ENCODE results near the gene CXCR6. TPM values are rescaled to one million over a fixed set of nuclear protein-coding genes. Genes with fewer than 3 reads are reported as not detected.

CXCR6 gene
- total RNA-seq, 1 donor from 2014 or later = 2.1 TPM

DNA sequence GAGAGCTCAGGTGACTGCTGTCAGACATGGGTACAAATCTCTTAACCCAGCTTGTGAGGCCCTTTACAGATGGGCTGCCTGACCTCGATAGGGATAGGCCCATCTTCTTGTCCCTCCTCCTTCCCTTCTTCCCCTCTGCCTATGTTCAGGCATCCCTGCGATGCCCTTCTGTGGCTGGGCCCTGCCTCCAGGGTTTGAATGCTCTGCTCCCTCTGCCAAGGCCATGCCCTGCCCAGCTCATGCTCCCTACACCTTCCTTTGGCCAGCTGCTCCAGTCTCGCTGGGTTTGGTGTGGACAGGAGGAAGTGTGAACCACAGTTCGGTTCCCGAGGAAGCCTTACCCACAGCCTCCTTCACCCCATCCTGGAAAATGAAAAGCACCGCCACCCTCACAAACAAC lies 48.1 kb downstream of the CXCR6 start:
- peak overlapping the region in 1 of 2 donors; percentile 32 for H3K4me3 ChIP-seq
- no peaks in the 10 kb centered on the region for H3K27me3 ChIP-seq
- H3K9me3 ChIP-seq = no peaks in the 10 kb centered on the region
- H3K36me3 ChIP-seq = no peaks in the 10 kb centered on the region
- no peak for DNase-seq (ENCODE audit: low spot score in 2 of 2)
- H3K4me1 ChIP-seq = peaks cover 48 to 84% of the 10 kb centered on the region in 2 donors
- TF ChIP-seq, protein P1, sequence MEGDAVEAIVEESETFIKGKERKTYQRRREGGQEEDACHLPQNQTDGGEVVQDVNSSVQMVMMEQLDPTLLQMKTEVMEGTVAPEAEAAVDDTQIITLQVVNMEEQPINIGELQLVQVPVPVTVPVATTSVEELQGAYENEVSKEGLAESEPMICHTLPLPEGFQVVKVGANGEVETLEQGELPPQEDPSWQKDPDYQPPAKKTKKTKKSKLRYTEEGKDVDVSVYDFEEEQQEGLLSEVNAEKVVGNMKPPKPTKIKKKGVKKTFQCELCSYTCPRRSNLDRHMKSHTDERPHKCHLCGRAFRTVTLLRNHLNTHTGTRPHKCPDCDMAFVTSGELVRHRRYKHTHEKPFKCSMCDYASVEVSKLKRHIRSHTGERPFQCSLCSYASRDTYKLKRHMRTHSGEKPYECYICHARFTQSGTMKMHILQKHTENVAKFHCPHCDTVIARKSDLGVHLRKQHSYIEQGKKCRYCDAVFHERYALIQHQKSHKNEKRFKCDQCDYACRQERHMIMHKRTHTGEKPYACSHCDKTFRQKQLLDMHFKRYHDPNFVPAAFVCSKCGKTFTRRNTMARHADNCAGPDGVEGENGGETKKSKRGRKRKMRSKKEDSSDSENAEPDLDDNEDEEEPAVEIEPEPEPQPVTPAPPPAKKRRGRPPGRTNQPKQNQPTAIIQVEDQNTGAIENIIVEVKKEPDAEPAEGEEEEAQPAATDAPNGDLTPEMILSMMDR (IDR thresholded peaks at IDR 0.05) = no peak
- intact Hi-C loops (cut with DNase I) = loop anchor here (10.0 kb wide), 2 partner anchors 307 to 397 kb away; partner anchors contain the start of genes LIMD1 and SACM1L
- H3K27ac ChIP-seq = peak overlapping the region; percentile 94 to 99

DNA sequence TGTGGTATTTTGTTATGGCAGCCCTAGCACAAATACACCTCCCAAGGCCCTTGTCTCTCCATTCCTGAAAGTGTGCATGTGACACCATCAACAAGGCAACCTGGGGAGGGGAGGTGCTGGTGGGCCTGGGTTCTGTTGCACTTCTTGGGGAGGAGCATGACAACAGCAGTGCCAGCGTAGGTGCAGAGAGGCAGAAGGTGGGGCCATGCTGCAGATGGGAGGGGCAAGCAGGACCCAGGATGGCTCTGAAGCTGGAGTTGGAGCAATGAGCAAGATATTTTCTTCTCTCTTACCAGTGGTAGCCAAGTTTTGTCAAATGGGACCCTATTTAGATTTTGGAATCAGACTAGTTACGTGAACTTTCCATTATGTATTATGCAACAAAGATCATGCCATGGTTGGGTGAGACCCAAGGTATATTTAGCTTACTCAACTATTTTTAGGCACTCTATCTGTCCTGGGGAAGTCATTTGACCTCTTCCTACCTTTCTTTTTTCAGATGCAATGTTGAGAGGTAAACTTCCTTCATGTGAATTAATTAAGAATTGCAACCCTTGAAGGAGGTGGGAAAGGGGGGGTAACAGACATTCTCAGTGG lies 49.0 kb downstream of the CXCR6 start:
- Histone ChIP-seq H3K4me3 (peak overlapping the region; percentile 15 to 32), H3K4me1 (peaks cover 40 to 77% of the 10 kb centered on the region in 2 donors), H3K27me3 (no peaks in the 10 kb centered on the region), H3K27ac (peak overlapping the region; percentile 94 to 99), H3K9me3 (no peaks in the 10 kb centered on the region), H3K36me3 (no peaks in the 10 kb centered on the region)
- TF ChIP-seq, protein P1 (IDR thresholded peaks at IDR 0.05) = no peak
- intact Hi-C loops (cut with DNase I) = loop anchor here (2.0 to 10.0 kb wide), 3 partner anchors 307 to 1015 kb away; partner anchors contain the start of genes EXOSC7, LIMD1, SACM1L and ZDHHC3
- peak in 1 of 2 donors; percentile 86 for DNase-seq (ENCODE audit: low spot score in 2 of 2)

DNA sequence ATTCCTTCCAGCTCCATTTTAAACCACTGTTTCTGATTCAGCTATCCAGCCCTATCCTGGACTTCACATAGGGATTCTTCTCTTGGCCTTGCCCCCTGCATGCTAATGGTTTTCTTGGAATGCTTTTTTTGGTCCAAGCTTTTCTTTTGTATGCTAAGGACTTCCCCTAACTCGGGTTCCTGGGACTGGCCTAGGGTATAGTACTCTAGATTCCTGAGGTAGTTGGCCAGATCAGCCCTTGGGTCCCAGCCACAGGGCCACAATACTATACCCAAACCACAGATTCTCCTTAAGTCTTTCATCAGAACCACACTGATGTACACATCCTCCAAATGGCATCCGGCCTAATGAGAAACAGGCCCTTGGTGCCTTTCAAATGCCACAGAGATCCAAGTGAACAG lies 49.6 kb downstream of the CXCR6 start:
- no peak overlapping the region for H3K4me3 ChIP-seq

DNA sequence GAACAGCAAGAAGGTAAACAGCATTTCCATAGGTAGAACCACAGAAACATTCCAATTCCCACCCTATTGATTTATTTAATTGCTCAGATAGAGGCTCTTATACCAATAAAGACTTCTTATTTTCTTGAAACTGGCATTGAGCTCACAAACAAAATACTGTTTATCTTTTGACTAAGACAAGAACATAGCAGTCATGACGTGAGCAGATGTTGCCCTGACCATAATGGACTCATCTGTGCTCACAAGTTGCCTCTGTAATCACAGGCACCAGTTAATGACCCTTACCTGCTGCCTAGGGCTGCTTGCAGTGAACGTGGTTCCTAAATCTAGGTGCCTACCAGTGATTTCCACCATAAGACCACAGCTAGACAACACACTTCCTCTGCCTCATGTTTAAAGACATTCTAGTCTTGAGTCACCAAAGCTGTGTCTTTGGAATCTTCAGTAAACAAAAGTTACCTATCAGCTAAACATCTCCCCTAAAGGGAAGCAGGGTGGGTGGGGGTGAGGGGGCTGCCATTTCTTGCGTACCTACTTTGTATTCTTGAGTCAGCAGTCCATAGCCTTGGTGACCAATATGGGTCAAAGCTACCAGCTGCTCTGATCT lies 50.3 kb downstream of the CXCR6 start:
- intact Hi-C loops (cut with DNase I) = loop anchor here (2.0 to 10.0 kb wide), 3 partner anchors 309 to 1017 kb away; partner anchors contain the start of genes EXOSC7, LIMD1, SACM1L and ZDHHC3
- TF ChIP-seq, protein P1 (IDR thresholded peaks at IDR 0.05) = no peak
- no peaks in the 10 kb centered on the region for H3K36me3 ChIP-seq
- DNase-seq (ENCODE audit: low spot score in 2 of 2) = no peak
- no peak overlapping the region for H3K4me3 ChIP-seq
- no peaks in the 10 kb centered on the region for H3K9me3 ChIP-seq
- peak overlapping the region; percentile 94 to 99 for H3K27ac ChIP-seq
- H3K4me1 ChIP-seq = peaks cover 29 to 64% of the 10 kb centered on the region in 2 donors
- no peaks in the 10 kb centered on the region for H3K27me3 ChIP-seq

More for the DNA sequence above, 49.6 kb downstream of the CXCR6 start:
- intact Hi-C loops (cut with DNase I) = loop anchor here (2.0 to 10.0 kb wide), 3 partner anchors 308 to 1016 kb away; partner anchors contain the start of genes EXOSC7, LIMD1, SACM1L and ZDHHC3
- Histone ChIP-seq H3K27me3 (no peaks in the 10 kb centered on the region), H3K9me3 (no peaks in the 10 kb centered on the region), H3K4me1 (peaks cover 34 to 71% of the 10 kb centered on the region in 2 donors), H3K27ac (peak overlapping the region; percentile 94 to 99), H3K36me3 (no peaks in the 10 kb centered on the region)
- no peak for DNase-seq (ENCODE audit: low spot score in 2 of 2)
- TF ChIP-seq, protein P1 (IDR thresholded peaks at IDR 0.05) = no peak

DNA sequence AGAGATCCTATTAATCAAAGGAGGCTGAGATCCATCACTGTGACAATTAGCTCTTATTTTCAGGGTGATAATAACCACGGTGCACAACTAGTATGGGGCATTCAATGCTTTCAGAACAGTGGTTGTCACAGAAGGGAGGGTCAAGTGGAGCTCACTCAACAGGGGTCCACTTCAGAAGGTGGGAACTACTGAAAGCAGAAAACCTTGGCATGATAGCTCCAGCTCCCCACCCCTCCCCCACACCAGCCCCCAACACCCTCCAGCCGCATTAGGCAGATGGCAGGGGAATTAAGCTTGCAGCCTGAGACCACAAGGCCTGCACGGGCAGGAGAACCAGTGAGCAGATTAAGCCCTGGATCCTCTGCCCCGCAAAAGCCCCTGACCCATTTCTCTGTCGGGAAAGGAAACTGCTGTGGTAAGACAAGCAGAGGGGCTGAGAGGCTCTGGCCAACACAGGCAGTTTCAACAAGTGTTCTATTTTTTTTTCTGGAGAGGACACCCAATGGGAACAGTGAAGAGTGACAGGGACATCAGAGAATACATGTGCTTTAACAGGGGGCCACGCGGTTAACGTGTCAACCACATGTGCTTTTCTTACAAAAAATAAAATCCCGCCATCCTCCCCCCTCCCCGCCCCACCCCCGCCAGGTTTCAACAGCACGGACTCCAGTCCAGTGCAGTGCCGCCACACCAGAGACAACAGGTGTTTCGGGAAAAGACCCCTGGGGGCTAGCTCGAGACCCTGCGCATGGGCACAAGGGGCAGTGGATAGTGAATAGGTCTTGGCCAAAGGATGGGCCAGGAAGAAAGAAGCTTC lies 51.4 kb downstream of the CXCR6 start:
- Histone ChIP-seq H3K4me1 (peaks cover 18 to 53% of the 10 kb centered on the region in 2 donors), H3K27me3 (no peaks in the 10 kb centered on the region), H3K4me3 (peak overlapping the region; percentile 71 to 90), H3K27ac (peak overlapping the region; percentile 94 to 99), H3K9me3 (no peaks in the 10 kb centered on the region), H3K36me3 (no peaks in the 10 kb centered on the region)
- intact Hi-C loops (cut with DNase I) = loop anchor here (10.0 kb wide), 2 partner anchors 310 to 400 kb away; partner anchors contain the start of genes LIMD1 and SACM1L
- DNase-seq (ENCODE audit: low spot score in 2 of 2) = peak in 1 of 2 donors; percentile 64
- TF ChIP-seq, protein P1 (IDR thresholded peaks at IDR 0.05) = no peak

Data from ascending aorta (tissue), 2 donors.